IMR-90 (cell line): ENCODE results near the gene AKT3.

Experiments used
- BHLHE40 ChIP-seq: fragments of 150-350 bp; IDR thresholded peaks from 2 replicates; pipeline ENCODE4 v1.6.1; 2016; ENCODE audit warnings: mild to moderate bottlenecking, low read depth, low read length
- CTCF ChIP-seq: conservative IDR thresholded peaks from 2 replicates; pipeline ENCODE4 v1.5.1; 2012; ENCODE audit warnings: mild to moderate bottlenecking, low read depth, low read length, improper control_type of control experiment
- ELK1 ChIP-seq: fragments of 150-350 bp; IDR thresholded peaks from 2 replicates; pipeline ENCODE4 v1.6.1; 2016; ENCODE audit warnings: low read depth, mild to moderate bottlenecking, low read length, moderate library complexity, borderline replicate concordance
- RAD21 ChIP-seq: IDR thresholded peaks from 2 replicates; pipeline ENCODE4 v1.6.1; 2012; ENCODE audit warnings: low read length, improper control_type of control experiment

- no peak for TF ChIP-seq RAD21
- no peak for TF ChIP-seq CTCF
- TF ChIP-seq ELK1: no peak
- TF ChIP-seq BHLHE40: no peak
Measured at GRCh38 chr1:243500512-243500911, 349.5 kb downstream of the AKT3 start.
